CD4-positive, alpha-beta T cell treated with Interleukin-15 for 4 hours (primary cell): ENCODE results near the gene ACTL8.

Source experiments
- DNase-seq: peaks from one replicate; pipeline ENCODE4 v3.0.0-alpha.2; 2020; ENCODE audit warnings: low spot score

The ACTL8 gene

DNA sequence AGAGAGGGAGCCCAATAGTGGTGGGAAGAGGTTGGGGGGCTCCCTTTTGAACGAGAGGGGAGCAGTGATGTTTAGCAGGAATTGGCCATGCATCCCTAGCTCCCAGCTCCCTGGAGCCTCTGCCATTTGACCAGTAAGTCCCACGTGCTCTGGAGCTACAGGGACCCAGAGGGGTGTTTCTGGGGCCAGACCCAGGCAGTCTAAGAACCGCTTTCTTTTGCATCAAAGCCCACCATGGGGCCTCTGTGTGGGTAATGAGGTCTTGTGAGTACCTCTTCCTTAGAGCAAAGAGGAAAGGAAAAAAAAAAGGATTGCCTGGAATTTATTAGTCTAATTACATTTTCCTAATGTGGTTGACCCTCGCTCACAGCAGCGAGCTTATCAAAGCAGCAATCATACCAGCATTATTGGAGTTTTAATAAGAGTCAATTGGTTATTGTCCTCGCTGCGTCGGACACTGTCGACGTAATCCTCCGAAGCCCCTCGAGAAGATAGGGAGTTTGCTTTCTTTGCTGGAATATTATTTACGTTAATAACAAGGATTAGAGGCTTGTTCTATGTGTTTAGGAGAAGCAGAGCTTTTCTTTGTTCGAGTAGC lies 17.6 kb downstream of the ACTL8 start:
- DNase-seq = no peak

DNA sequence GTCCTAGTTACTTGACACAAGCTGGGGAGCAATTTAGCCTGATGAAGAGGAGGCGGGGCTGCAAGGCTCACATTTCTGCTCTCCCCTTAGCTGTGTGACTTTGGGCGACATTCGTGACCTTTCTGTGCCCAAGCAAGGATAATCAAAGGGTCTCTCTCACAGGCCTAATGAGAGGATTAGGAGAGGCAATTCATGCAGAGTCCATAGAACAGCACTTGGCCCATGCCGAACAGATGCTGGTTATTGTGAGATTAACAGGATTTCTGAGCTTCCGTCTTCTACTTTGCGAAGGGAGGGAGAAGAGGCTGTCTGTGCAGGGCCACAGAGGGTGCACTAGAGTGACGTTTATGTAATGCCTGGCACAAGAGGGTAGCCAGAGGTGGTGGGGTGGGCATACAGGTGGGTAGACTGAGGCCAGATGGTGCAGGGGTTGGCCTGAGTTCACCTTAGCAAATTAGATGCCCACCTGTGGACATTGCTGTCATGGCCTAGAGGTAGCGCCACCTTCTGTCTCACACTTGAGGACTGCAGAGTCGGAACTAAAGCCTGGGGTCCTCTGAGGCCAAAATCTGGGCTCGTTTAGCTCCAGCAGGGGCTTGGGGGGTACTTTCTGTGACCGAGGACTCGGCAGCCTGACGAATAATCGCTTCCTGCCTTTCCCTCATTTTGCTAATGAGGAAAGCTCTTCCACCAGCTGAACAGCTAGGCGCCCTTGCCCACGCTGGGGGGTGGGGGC lies 18.6 kb downstream of the ACTL8 start:
- no peak for DNase-seq

DNA sequence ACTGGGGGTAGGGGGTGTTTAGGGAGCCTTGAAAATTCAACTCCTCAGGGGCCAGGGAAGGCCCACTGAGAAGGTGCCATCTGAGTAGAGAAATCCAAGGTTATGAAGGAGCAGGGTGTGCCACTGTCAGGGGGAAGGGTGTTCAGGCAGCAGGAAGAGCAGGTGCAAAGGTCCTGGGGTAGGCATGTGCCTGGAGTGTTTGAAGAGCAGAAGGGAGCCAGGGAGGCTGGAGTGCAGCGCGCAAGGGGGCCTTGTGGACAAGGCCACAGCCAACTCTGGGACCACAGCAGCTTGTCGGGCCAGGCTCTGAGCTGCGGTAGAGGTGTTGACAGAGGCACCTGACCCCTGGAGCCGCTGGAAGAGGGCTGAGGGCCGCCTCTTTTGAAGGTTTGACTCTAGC lies 19.3 kb downstream of the ACTL8 start:
- no peak for DNase-seq

- no peak for DNase-seq
Observed at GRCh38 chr1:17775796-17776195, 20.7 kb downstream of the ACTL8 start.

GRCh38 chr1:17776426-17776825 lies 21.3 kb downstream of the ACTL8 start:
- no peak for DNase-seq

- no peak for DNase-seq
Observed at GRCh38 chr1:17777330-17777729, 22.2 kb downstream of the ACTL8 start.

- DNase-seq = no peak
Observed at GRCh38 chr1:17777818-17778217, 22.7 kb downstream of the ACTL8 start.

- no peak for DNase-seq
Observed at GRCh38 chr1:17780916-17781315, 25.8 kb downstream of the ACTL8 start.

- DNase-seq = no peak
Observed at GRCh38 chr1:17789926-17790325, 34.8 kb downstream of the ACTL8 start.

GRCh38 chr1:17790383-17791054 lies 35.4 kb downstream of the ACTL8 start:
- DNase-seq = no peak

- no peak for DNase-seq
Observed at GRCh38 chr1:17791055-17791390, 35.9 kb downstream of the ACTL8 start.

DNA sequence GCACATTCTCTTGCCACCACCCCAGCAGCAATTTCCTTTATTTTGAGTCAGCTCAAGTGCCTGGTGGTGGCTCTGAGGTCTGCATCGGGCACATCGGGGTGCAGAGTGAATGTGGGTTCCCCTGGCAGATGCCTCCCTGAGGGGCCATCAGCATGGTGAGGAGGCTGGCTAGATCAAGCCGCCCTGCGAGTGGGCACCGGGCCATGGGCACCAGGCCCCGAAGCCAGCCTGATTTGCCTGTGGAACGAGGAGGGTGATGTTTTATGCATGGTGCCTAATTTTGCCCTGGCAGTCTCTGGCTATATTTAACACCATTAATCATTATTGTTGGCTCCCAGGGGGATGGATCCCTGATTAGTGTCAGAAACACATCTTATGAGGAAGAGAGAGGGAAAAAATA lies 36.3 kb downstream of the ACTL8 start:
- no peak for DNase-seq

DNA sequence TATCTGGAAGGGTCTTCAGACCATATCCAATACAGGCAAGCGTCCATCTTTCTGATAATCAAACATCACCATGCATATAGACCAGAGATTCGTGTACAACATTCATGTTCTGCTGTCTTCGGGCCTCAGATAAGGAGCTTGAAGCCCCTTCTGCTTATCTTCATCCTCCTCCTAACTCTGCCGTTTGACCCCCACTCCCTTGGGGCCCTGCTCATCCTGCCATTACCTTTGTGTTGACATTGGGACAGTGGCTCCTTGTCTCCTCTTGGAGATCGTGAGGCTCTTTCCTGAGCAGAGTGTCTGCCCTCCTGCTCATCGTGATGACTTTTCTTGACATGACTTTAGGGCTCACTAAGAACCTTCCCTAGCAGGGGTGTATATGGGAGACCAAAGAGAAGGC lies 37.3 kb downstream of the ACTL8 start:
- no peak for DNase-seq

- DNase-seq = no peak
Observed at GRCh38 chr1:17795081-17795809, 40.1 kb downstream of the ACTL8 start.

DNA sequence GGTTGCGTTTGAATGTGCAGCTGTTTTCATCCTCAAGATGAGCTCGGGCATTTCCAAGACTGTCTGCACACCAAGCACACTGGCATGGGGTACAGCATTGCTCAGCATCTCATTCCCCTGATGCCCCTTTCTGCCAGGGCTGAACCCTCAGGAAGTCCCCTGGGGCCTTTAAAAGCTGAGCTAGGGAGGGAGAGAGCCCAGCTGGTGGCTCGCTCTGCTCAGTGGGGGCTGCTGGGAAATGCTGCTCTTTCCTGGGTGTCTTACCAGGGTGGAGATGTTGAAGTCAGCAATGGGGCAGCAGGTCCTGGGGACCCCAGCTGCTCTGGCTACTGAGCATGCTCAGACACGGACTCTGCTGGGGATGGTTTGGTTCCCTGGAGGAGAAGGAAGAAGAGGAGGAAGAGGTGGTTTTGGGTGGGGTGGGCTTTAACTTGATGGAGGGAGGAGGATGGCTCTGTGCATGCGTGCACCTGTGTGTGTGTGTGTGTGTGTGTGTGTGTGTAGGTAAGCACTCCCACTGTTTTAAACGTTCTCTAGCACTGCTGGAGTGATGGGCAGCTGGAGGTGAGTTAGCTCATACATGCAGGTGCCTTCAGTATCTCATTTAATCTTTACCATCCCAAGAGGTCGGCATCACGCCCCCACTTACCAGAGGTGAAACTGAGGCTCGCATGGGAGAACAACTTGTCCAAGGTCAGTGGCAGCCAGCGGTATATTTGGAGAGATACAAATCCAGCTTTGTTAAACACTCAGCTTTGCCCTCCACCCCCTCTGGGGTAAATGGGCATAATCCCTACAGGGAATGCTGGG lies 40.9 kb downstream of the ACTL8 start:
- DNase-seq = no peak

- DNase-seq = no peak
Observed at GRCh38 chr1:17797478-17797877, 42.3 kb downstream of the ACTL8 start.

DNA sequence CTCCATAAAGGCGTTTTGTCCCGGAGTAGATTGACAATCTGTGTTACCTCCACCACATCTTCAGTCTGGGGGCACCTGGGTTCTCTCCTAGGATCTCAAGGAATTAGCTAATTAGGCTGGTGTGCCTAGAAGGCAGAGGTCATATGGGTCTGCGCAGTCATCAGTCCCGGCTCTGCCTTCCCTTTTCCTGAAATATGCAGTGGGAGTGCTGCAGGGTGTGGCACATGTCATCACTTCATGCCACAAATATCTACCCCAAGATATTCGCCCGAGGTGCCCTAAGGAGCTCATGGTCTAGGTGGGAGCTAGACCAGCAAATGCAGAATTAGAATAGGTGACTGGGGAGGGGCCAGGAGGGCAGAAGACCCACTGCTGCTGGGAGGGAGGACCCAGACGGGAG lies 42.9 kb downstream of the ACTL8 start:
- no peak for DNase-seq

DNA sequence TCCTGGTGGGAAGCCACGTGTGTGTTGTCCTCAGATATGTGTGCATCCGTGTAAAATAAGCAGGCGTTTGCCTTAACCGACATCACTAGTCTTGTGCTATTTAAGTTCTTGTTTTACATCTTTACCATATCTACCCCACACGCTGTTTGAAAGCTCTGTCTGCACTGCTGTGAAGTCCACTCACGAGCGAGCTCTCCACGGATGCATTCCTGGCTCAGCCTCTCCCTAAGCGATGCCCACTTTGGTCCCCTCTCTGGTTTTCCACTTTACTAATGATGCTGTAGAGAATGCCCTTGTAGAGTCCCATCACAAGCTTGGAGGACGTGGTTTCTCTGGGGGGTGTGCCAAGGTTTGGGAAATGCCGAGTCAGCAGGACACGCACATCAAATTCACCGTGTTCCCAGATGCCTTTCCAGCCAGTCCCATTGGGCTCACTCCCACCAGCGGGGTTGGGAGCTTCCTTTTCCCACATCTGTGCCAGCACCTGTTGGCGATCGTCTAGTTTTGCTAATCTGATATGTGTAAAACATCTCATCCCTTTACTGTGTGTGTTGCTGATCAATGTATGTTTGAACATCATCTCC lies 43.8 kb downstream of the ACTL8 start:
- DNase-seq = no peak

GRCh38 chr1:17799642-17800041 lies 44.5 kb downstream of the ACTL8 start:
- no peak for DNase-seq

DNA sequence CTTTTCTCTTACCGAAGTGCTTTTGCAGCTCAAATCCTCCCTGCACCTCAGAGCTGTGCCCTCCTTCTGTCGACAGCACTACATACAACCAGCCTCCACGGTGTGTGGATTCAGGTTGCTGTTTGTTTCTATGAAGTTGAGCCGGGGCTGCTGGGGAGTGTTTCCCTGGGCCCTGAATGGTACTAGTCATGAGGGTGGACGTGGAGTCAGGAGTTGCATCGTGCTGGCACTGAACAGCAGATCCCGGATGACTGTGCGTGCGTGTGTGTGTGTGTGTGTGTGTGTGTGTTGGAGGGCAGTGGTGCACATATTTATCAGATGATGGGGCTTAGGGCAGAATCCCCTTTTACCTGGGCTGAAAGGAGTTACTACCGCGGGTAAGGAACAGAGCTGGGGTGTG lies 47.0 kb downstream of the ACTL8 start:
- no peak for DNase-seq

- no peak for DNase-seq
Observed at GRCh38 chr1:17802945-17803344, 47.8 kb downstream of the ACTL8 start.
